Glomerular visceral epithelial cell (primary cell): ENCODE data around the gene TFF2.

Experiments
- DNase-seq: peaks from one replicate; pipeline ENCODE4 v3.0.0-alpha.2; 2016; ENCODE audit errors: extremely low spot score

TFF2 gene

GRCh38 chr21:42366292-42367010, 15.7 kb upstream of the TFF2 start, which contains the start of gene TFF1:
Gene TFF1 (minus strand): TSS chr21:42366535. CDS start chr21:42366495, 40 bp downstream.
- peak; percentile 20 for DNase-seq

GRCh38 chr21:42365770-42366169, 15.0 kb upstream of the TFF2 start:
- DNase-seq = no peak

GRCh38 chr21:42364304-42364865, 13.6 kb upstream of the TFF2 start:
- no peak for DNase-seq

DNA sequence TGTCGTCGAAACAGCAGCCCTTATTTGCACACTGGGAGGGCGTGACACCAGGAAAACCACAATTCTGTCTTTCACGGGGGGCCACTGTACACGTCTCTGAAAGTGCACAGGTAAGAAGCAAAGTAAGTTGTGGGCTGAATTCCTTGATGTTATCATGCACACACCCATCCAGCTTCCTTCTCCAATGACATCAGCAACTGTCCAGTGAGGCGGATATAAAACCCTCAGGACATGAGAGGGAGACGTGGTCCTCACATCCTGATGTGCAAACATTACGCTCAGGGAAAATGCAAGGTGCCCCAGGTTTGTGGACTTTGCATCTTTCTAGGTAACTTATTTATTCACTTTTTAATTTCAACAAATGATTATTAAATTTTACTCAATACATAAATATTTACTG, 12.5 kb upstream of the TFF2 start:
- DNase-seq = no peak

DNA sequence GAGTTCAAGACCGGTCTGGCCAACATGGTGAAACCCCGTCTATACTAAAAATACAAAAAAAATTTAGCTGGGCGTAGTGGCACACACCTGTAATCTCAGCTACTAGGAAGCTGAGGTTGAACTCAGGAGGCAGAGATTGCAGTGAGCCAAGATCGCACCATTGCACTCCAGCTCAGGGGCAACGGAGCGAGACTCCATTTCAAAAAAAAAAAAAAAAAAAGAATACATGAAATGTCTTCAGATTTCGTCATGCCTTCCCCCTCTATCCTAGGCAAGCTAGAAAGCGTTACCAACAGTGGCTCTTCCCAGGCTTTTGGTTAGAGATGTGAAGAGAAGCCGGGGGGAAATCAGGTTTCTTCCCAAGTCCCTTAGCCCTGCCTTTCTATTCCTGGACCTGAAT, 11.9 kb upstream of the TFF2 start:
- DNase-seq = no peak

- DNase-seq = no peak
Measured at GRCh38 chr21:42362198-42362597, 11.4 kb upstream of the TFF2 start.

DNA sequence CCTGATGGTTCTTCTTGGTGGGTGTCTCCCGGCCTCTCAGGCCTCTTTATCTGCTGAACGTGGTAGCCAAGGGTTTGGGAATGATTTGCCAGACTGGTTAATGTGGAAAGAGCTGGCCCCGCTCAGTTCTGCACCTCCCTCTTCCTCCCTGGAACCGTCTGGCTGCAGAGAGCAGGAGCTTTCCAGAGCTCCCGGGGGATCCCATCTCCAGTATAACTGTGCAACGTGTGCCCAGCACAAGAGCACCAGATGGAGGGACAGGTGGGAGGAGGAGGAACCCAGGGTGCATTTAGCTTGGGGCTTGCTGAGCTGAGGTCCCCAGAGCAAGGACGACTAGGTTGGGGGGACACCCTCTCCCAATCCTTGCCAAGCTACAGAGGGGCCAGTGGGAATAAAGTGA, 10.5 kb upstream of the TFF2 start:
- DNase-seq = no peak

DNA sequence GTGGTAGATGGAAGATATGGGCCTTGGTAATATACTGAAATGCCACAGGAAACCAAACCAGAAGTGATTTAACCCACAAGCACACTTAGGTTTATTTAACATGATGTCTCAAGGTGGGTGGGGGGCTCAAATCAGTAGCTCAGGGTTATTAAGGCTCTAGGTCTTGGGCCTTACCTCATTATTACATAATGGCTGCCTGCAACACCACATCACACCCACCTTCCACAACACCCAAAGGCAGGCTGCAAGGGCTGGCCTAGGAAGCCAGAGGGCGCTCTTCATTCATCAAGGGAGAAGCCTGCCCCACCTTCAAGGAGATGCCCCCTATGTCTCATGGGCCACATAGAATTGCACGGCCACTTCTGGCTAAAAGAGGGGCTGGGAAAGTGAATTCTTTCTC, 9.5 kb upstream of the TFF2 start:
- DNase-seq = no peak

- DNase-seq = no peak
Measured at GRCh38 chr21:42358937-42359336, 8.1 kb upstream of the TFF2 start.

DNA sequence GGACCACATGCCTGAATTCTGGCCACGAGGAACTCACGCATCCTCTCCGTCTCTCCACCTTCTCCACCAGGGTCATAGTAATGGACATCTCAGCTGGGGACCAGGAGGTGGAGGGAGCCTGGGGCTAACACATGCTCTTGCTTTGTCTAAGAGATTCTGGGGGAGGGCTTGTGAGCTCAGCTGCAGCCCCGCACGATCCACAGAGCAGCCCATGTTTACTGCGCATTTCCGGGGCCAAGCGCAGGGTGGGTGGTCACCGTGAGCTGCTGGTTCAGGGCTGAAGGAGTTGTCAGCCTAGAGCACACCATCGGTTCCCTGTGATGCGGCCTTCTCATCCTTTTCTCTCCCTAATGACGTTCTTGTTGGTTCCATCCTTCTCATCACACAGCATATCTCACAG, 7.5 kb upstream of the TFF2 start:
- DNase-seq = no peak

GRCh38 chr21:42357307-42357706, 6.5 kb upstream of the TFF2 start:
- DNase-seq = no peak

DNA sequence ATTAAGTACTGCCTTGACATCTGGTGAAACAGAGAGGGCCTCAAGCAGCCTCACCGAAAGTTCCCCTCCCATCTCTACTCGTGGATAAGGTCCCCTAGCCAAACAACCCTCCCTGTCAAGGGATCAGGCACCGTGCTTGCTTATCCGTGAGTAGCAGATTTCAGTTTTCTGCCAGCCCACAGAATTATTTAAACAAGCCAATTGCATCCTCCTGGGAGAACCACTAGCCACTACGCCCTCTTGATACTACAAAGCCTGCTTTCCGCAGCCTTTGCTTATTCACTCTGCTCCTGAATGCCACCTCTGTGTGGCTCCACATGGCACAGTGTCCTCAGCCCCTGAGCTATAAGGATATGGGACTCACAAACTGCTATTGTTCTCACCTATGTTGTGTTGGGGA, 5.9 kb upstream of the TFF2 start:
- no peak for DNase-seq

DNA sequence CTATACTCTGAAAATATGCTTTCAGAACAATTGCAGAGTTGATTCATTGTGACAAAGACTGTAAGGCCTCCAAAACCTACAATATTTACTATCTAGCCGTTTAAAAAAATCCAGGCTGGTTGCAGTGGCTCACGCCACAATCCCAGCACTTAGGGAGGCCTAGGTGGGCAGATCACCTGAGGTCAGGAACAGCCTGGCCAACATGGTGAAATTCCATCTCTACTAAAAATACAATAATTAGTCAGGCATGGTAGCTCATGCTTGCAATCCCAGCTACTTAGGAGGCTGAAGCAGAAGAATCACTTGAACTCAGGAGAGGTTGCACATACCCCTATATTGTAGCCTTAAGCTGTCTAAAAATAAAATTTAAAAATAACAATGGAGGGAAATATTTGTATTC, 5.3 kb upstream of the TFF2 start:
- DNase-seq = no peak

DNA sequence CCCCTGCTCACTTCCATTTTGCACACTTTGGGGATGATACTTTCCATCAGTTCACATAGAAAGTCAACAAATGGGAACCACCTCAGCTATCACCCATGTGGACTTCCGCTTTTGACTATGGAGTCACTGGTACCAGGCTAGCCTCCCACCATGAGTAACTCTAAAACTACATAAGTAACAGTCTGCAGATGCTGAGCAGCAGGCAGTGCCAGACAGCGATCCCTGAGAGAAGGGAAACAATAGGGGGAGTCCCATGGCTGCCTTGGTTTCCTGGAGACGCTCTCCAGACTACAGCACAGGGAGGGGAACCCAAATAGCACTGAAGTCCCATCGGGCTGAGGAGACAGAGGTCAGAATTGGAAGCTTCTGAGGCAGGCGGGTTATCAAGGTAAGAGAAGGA, 2.8 kb upstream of the TFF2 start:
- DNase-seq = no peak

DNA sequence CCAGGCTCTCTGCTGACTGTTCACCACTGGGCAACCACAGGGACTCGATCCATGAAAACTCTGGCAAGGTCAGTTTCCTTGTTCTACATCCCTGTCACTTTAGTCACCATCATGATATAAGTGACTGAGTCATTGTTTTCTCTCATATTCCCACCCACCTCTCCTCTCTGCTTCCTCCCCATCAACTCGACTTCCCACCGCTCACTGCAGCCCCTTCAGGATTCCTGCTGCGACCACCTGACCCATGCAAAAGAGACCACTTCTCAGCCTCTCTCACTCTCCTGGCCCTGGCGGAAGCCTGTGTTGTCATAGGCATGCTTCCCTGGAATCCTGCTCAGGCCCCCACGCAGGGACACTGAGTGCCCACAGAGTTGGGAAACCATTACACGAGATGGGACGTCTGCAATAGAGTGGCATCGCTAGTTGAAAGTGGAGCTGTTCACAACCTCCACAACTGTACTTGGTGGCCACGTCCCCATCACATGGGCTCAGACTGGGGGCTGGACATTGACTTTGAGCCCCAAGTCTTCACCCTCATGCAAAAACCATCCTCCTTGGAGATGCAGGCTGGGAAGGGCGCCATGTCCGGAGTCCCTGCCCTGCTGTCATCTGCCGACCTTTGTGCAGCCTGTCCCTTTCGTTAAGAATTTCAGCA, 1.8 kb upstream of the TFF2 start:
- DNase-seq = no peak

DNA sequence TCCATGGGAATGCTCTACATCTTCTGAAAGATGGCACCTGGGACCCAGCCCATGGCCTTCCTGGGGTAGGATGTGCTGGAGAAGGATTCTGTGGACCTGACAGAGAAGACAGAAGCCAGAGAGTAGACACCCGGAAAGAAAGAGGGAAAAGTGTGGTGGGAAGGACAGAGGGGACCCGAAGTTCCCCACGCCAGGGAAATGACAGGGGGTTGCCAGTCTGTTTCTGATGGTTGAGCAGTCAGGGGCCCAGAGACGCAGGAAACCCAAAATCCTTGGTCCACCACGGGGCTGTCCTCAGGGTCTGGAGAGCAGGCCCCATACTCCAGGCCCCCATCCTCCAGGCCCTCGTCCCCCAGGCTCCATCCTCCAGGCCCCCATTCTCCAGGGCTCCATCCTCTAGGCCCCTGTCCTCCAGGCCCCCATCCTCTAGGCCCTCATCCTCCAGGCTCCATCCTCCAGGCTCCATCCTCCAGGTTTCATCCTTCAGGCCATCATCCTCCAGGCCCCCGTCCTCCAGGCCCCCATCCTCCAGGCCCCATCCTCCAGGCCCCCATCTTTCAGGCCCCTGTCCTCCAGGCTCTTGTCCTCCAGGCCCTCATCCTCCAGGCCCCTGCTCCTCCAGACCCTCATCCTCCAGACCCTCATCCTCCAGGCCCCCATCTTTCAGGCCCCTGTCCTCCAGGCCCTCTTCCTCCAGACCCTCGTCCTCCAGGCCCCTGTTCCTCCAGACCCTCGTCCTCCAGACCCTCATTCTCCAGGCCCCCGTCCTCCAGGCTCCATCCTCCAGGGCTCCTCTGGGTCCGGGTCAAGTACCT, 1.0 kb upstream of the TFF2 start:
- no peak for DNase-seq

DNA sequence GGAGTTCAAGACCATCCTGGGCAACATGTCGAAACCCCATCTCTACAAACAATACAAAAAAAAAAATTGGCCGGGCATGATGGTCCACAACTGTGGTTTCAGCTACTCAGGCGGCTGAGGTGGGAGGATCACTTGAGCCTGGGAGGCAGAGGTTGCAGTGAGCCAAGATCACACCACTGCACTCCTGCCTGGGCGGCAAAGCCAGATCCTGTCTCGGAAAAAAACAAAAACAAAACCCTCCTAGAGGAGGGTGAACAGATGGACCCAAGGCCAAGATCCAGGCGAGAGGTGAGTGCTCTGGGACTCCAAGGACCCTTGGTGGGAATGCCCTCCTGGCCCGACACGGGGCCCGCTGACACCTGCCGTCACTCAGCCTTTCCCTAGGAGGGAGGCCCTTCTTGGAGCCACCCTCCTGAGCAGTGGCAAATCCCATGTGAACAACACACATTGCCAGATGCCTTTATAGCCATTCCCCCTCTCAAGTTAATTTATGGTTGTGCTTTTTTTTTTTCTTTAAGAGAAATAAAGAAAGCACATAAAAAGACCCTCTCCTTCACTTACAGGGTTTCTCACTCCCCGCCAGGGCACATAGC, 380 bp downstream of the TFF2 start:
- no peak for DNase-seq

- no peak for DNase-seq
Measured at GRCh38 chr21:42349420-42350317, 1.1 kb downstream of the TFF2 start.

GRCh38 chr21:42348762-42349161, 2.0 kb downstream of the TFF2 start:
- DNase-seq = no peak

- DNase-seq = no peak
Measured at GRCh38 chr21:42347601-42348327, 3.0 kb downstream of the TFF2 start.
